Stimulated activated CD4-positive, alpha-beta T cell treated with anti-CD3 and anti-CD28 coated beads, TNF-alpha, amount 100 ng/mL, for 1 hour (primary cell): ENCODE measurements around the gene FAM107B.
"Not testable (repeated sequence)": the region's sequence is repeated elsewhere in the genome, so short reads cannot be mapped to it uniquely, and the experiment has no call there.

Experiments
- DNase-seq, 3 donors: peaks; one replicate each; pipeline ENCODE4 v3.0.0-alpha.2; 2020; ENCODE audit warnings: low read depth in 3 of 3, low spot score in 1 of 3

Gene FAM107B

GRCh38 chr10:14639637-14640036 lies 135.1 kb downstream of the FAM107B start:
- DNase-seq: no peak

GRCh38 chr10:14635043-14635710 lies 139.5 kb downstream of the FAM107B start:
- DNase-seq: no peak

DNA sequence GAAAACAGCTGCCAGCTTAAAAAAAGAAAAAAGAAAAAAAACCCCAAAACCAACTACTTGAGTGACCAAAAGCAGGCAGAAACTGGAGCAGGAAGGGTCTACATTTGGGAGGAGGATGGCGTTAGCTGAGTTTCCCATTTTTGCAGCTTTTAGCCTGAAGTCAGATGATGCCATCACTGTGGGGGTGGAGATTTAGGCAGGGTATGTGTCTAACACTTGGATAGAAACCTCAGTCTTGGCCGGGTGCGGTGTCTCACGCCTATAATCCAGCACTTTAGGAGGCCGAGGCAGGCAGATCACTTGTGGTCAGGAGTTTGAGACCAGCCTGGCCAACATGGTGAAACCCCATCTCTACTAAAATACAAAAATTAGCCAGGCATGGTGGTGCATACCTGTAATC lies 140.1 kb downstream of the FAM107B start:
- not testable (repeated sequence) for DNase-seq

GRCh38 chr10:14625765-14626525 lies 148.8 kb downstream of the FAM107B start:
- no peak for DNase-seq

DNA sequence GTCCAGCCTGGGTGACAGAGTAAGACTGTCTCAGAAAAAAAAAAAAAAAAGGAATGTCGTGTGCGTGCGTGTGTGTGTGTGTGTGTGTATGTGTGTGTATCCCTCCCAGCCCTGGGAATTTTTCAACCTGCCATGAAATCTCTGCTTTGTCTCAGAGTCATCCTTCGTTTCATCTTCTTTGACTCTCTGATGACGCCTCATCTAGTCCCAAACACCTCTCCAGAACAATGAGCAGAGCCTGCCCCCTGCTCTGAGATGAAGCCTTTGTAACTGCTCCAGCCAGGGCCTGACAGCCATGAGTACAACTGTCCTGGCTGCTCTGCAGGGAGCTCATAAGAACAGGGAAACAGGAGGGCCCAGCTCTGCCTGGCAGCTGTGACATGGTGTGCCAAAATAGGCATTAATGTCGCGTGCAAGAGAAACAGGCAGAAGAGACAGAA lies 149.5 kb downstream of the FAM107B start:
- DNase-seq: no peak

- DNase-seq: no peak
Observed at GRCh38 chr10:14624600-14624999, 150.1 kb downstream of the FAM107B start.

DNA sequence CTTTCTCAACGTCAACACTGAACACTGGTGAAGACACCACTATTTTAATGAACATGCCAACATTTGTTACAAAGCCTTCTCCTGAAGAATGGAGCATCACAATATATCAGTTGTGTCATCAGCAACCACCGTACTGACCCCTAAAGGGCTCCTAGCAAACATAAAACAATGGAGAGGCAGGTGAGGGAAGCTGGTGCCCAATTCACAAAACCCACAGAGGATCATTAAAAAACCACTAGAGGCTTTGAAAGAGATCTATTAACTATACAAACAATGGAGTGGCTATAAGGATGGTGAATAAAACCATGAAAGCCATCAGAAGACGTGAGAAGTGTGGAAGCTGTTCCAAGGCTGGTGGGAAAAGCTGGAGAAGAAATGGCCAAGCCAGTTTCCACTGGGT lies 150.8 kb downstream of the FAM107B start:
- no peak for DNase-seq

GRCh38 chr10:14621037-14621436 lies 153.7 kb downstream of the FAM107B start:
- no peak for DNase-seq

DNA sequence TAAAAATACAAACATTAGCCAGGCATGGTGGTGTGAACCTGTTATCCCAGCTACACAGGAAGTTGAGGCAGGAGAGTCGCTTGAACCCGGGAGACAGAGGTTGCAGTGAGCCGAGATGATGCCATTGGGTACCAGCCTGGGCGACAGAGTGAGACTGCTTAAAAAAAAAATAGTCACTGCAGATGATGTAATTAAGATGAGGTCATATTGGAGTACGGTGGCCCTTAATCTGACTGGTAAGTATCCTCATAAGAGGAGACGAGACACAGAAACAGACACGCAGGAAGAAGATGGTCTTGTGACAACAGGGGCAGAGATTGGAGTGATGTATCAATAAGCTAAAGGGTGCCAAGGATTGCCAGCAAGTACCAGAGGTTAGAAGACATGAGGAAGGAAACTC lies 156.0 kb downstream of the FAM107B start:
- no peak for DNase-seq

- no peak for DNase-seq
Observed at GRCh38 chr10:14617852-14618251, 156.8 kb downstream of the FAM107B start.

DNA sequence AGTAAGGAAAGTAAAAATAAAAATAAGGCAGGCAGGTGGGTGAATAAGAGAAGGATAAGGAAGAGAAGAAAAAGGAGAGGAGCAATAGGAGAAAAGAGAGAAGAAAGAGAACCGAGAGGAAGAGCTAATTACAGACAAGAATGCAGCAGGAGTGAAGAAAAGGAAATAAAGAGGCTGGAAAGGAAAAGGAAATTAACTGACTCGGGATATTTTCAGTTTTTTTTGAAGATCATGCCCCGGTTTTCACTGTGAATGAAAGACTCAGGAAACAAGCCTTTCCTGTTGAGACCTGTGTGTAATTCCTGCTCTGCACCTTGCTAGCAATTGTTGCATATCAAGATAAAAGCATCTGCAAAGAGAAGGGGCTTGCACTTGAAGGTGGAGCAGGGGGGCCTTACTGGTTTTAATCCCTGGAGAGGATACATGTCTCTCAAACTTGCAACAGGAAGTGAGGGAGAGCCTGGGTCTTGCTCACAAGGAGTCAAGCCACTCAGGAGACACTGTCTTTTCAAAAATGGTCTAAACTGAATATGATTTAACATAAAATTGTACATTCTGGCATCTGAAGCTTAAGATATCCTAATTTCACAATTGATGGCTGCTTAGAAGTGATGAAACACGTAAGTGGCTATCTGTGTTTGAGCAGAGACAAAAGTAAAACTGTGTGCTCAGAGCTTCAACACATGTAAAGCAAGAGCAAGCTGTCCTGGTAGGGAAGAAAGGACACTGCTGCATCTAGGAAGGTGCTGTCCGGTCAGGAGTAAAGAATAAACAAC lies 157.6 kb downstream of the FAM107B start:
- DNase-seq: no peak

DNA sequence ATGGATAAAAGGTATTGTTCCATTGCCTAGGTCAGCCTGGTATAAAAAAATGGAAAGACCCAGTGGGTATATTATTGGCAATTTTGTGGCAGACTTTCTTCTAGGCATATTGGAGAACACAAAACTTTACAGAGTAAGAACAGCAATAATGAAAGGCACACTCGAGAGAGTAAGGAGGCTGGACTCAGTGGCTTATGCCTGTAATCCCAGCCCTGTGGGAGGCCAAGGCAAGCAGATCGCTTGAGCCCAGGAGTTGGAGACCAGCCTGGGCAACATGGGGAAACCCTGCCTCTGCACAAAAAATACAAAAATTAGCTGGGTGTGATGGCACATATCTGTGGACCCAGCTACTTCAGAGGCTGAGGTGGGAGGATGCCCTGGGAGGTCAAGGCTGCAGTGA lies 158.2 kb downstream of the FAM107B start:
- no peak for DNase-seq

- no peak for DNase-seq
Observed at GRCh38 chr10:14613588-14613920, 161.1 kb downstream of the FAM107B start.

- DNase-seq: no peak
Observed at GRCh38 chr10:14612873-14613587, 161.7 kb downstream of the FAM107B start.

GRCh38 chr10:14611968-14612693 lies 162.6 kb downstream of the FAM107B start:
- DNase-seq: no peak

GRCh38 chr10:14609178-14609577 lies 165.5 kb downstream of the FAM107B start:
- no peak for DNase-seq

- DNase-seq: no peak
Observed at GRCh38 chr10:14608381-14609001, 166.2 kb downstream of the FAM107B start.

GRCh38 chr10:14606633-14607032 lies 168.1 kb downstream of the FAM107B start:
- no peak for DNase-seq

DNA sequence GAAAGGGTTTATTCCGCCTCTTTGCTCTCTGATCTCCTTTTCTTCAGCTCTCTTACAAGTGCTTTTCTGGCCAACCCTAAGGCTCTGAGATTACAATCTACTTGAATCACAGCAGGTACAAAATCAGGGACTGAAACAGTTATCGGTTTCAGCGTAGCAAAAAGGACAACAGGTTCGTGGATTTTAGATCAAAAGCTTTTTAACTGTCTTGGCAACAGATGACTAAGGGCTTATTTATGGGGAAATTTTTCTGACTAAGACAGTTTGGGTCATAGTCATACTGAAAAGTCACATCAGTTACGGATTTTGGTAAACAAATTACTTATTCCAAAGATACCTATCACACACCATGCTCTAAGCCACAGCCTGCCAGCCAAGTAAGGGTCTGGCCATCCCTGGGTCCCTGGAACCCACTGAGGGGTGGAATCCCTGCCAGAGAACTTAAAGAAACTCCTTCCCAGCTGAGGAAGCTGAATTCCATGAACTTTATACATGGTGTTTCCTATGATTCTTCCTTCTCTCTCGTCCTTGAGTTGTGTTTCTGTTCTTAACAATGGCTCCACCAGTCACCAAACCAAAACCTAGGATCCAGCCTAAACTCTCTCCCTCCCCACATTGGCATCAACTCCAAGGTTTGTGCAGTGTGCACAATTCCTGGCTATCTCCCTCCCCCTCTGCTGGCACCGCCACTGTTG lies 169.3 kb downstream of the FAM107B start:
- no peak for DNase-seq
